Testis (tissue), 2 donors: Measurements from ENCODE around the gene TULP1.

Experiments
- POLR2A ChIP-seq: fragments of 450-650 bp; IDR thresholded peaks from one replicate; pipeline ENCODE4 v1.6.1; 2017; ENCODE audit warnings: antibody characterized with exemption, mild to moderate bottlenecking, moderate library complexity
- TF ChIP-seq, protein P1 (sequence below), 3 experiments: fragments of 450-650 bp in 2 of 3; fragments of 200-600 bp in 1 of 3; sonication (generic) in 1 of 3; IDR thresholded peaks; one replicate each; pipeline ENCODE4 v1.5.1; 2016 to 2019; ENCODE audit warnings: antibody characterized with exemption in 3 of 3, mild to moderate bottlenecking in 2 of 3, moderate library complexity in 1 of 3

DNA sequence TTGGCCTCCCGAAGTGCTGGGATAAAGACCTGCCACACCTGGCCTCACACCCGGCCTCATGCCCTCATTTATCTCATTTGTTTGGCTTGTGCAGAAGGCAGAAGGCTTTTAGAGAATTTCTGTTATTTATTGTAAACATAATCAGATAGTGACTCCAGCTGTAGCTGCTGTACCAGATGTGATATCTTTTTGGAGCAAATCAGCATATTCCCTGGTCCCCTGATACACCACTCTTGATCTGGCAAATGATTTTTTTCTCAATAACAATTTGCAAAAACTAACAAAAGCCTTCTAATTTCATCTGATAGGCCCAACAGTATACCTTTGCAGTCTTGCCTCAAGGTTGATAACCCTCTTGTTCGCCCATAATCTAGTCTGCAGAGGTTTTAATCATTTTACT lies 26.5 kb upstream of the TULP1 start:
- TF ChIP-seq, protein P1, sequence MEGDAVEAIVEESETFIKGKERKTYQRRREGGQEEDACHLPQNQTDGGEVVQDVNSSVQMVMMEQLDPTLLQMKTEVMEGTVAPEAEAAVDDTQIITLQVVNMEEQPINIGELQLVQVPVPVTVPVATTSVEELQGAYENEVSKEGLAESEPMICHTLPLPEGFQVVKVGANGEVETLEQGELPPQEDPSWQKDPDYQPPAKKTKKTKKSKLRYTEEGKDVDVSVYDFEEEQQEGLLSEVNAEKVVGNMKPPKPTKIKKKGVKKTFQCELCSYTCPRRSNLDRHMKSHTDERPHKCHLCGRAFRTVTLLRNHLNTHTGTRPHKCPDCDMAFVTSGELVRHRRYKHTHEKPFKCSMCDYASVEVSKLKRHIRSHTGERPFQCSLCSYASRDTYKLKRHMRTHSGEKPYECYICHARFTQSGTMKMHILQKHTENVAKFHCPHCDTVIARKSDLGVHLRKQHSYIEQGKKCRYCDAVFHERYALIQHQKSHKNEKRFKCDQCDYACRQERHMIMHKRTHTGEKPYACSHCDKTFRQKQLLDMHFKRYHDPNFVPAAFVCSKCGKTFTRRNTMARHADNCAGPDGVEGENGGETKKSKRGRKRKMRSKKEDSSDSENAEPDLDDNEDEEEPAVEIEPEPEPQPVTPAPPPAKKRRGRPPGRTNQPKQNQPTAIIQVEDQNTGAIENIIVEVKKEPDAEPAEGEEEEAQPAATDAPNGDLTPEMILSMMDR (IDR thresholded peaks at IDR 0.05): no peak
- TF ChIP-seq POLR2A: no peak
